ENCODE measurements around the gene POLR2M.
A peak's percentile ranks its signal among the peaks of the same experiment; 100 is the strongest.

The POLR2M gene

GRCh38 chr15:57694279-57694678, 12.2 kb upstream of the POLR2M start:
- no peak for DNase-seq

- no peak for DNase-seq
Observed at GRCh38 chr15:57696146-57696545, 10.4 kb upstream of the POLR2M start.

- no peak for DNase-seq
Observed at GRCh38 chr15:57697588-57697987, 8.9 kb upstream of the POLR2M start.

- no peak for DNase-seq
Observed at GRCh38 chr15:57698243-57698642, 8.3 kb upstream of the POLR2M start.

GRCh38 chr15:57698991-57699390, 7.5 kb upstream of the POLR2M start:
- DNase-seq = no peak

GRCh38 chr15:57703387-57703786, 3.1 kb upstream of the POLR2M start:
- no peak for DNase-seq

- DNase-seq = peak; percentile 55
Observed at GRCh38 chr15:57704441-57704840, 2.1 kb upstream of the POLR2M start.

GRCh38 chr15:57705746-57706404, 639 bp upstream of the POLR2M start:
- DNase-seq = peak; percentile 2

- no peak for DNase-seq
Observed at GRCh38 chr15:57708047-57708446, 1.5 kb downstream of the POLR2M start.

GRCh38 chr15:57718309-57718708, 11.8 kb downstream of the POLR2M start:
- DNase-seq = no peak

- DNase-seq = no peak
Observed at GRCh38 chr15:57720867-57721266, 14.4 kb downstream of the POLR2M start.

GRCh38 chr15:57726411-57726810, 19.9 kb downstream of the POLR2M start:
- DNase-seq = no peak

- DNase-seq = no peak
Observed at GRCh38 chr15:57727031-57727430, 20.5 kb downstream of the POLR2M start.

- DNase-seq = no peak
Observed at GRCh38 chr15:57728436-57728835, 21.9 kb downstream of the POLR2M start.

GRCh38 chr15:57730876-57731275, 24.4 kb downstream of the POLR2M start:
- DNase-seq = no peak

- no peak for DNase-seq
Observed at GRCh38 chr15:57731530-57732103, 25.1 kb downstream of the POLR2M start.

GRCh38 chr15:57732526-57733331, 26.2 kb downstream of the POLR2M start:
- DNase-seq = peak; percentile 65

GRCh38 chr15:57734860-57735259, 28.3 kb downstream of the POLR2M start:
- DNase-seq = no peak

- DNase-seq = no peak
Observed at GRCh38 chr15:57735431-57735830, 28.9 kb downstream of the POLR2M start.

- DNase-seq = no peak
Observed at GRCh38 chr15:57735891-57736290, 29.4 kb downstream of the POLR2M start.

- no peak for DNase-seq
Observed at GRCh38 chr15:57736591-57736990, 30.1 kb downstream of the POLR2M start.

- no peak for DNase-seq
Observed at GRCh38 chr15:57738734-57739237, 32.3 kb downstream of the POLR2M start.

GRCh38 chr15:57740048-57740447, 33.5 kb downstream of the POLR2M start:
- no peak for DNase-seq

- DNase-seq = no peak
Observed at GRCh38 chr15:57741089-57741488, 34.6 kb downstream of the POLR2M start.

All from hematopoietic multipotent progenitor cell treated with erythropoietin and hydrocortisone succinate and interleukin-3 and kit ligand, for 8 days (in vitro differentiated cells).